Breast epithelium (tissue), 3 donors: Measurements from ENCODE around the gene IGSF3.

ENCODE experiments used
- CTCF ChIP-seq, 3 donors: fragments of 450-650 bp; IDR thresholded peaks; one replicate each; pipeline ENCODE4 v1.5.1; 2016 to 2017; ENCODE audit warnings: antibody characterized with exemption in 3 of 3, mild to moderate bottlenecking in 3 of 3, moderate library complexity in 3 of 3
- POLR2AphosphoS5 ChIP-seq, 3 donors: sonication (generic); formaldehyde crosslinking; IDR thresholded peaks; one replicate each; pipeline ENCODE4 v1.6.1; 2017; ENCODE audit warnings: antibody characterized with exemption in 3 of 3

GRCh38 chr1:116716391-116716790 lies 48.9 kb upstream of the IGSF3 start:
- TF ChIP-seq CTCF (IDR thresholded peaks at IDR 0.05) = no peak
- no peak for TF ChIP-seq POLR2AphosphoS5 (IDR thresholded peaks at IDR 0.05)
